K562 (cell line): ENCODE data around the gene HDAC9.

ENCODE experiments used
- FOXK2 ChIP-seq, 2 experiments: fragments of 450-650 bp; IDR thresholded peaks in 1 of 2; conservative IDR thresholded peaks in 1 of 2; 2 replicates each; pipeline ENCODE4 v1.6.1; 2016; ENCODE audit warnings: low read depth in 2 of 2, mild to moderate bottlenecking in 1 of 2
- RB1 ChIP-seq: fragments of 450-650 bp; IDR thresholded peaks from 2 replicates; pipeline ENCODE4 v1.6.1; 2017; ENCODE audit warnings: low read depth, mild to moderate bottlenecking
- ZNF124 ChIP-seq: sonication (generic); formaldehyde crosslinking; IDR thresholded peaks from 2 replicates; pipeline ENCODE4 v1.8.1; 2022; ENCODE audit warnings: missing genetic modification reagents
- ZNF583 ChIP-seq: fragments of 250-450 bp; sonication (Bioruptor Pico); IDR thresholded peaks from 2 replicates; pipeline ENCODE4 v1.4.0; 2020
- TF ChIP-seq, protein P1 (sequence below), 2 experiments: IDR thresholded peaks in 1 of 2; conservative IDR thresholded peaks in 1 of 2; 2 replicates each; pipeline ENCODE4 v1.6.1; 2016; ENCODE audit warnings: low read depth in 2 of 2, mild to moderate bottlenecking in 1 of 2, missing compliant biosample characterization in 1 of 2, missing genetic modification characterization in 1 of 2, moderate library complexity in 1 of 2

GRCh38 chr7:18573410-18574234 is 78.1 kb downstream of the HDAC9 start:
- TF ChIP-seq ZNF124 (no peak), ZNF583 (CRISPR knock-in tag) (no peak), RB1 (no peak), FOXK2 (conservative IDR thresholded peaks at IDR 0.05 in 1 of 2, IDR thresholded peaks at IDR 0.05 in 1 of 2; ENCODE audit: low read depth in 2 of 2) (no peak)
- TF ChIP-seq, protein P1, sequence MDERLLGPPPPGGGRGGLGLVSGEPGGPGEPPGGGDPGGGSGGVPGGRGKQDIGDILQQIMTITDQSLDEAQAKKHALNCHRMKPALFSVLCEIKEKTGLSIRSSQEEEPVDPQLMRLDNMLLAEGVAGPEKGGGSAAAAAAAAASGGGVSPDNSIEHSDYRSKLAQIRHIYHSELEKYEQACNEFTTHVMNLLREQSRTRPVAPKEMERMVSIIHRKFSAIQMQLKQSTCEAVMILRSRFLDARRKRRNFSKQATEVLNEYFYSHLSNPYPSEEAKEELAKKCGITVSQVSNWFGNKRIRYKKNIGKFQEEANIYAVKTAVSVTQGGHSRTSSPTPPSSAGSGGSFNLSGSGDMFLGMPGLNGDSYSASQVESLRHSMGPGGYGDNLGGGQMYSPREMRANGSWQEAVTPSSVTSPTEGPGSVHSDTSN (CRISPR knock-in tag; IDR thresholded peaks at IDR 0.05; ENCODE audit: low read depth): no peak
- TF ChIP-seq, protein P1 (tag; conservative IDR thresholded peaks at IDR 0.05; ENCODE audit: low read depth): no peak
